Tibial nerve (tissue), 4 donors: Measurements from ENCODE around the gene GIGYF1.
"Not testable (repeated sequence)": the region's sequence is repeated elsewhere in the genome, so short reads cannot be mapped to it uniquely, and the experiment has no call there.

ENCODE experiments used
- EP300 ChIP-seq, 2 donors: sonication (generic); formaldehyde crosslinking; IDR thresholded peaks; one replicate each; pipeline ENCODE4 v1.6.1; 2017; ENCODE audit warnings: antibody characterized with exemption in 2 of 2, mild to moderate bottlenecking in 1 of 2
- POLR2A ChIP-seq, 2 donors: fragments of 450-650 bp; IDR thresholded peaks; one replicate each; pipeline ENCODE4 v1.6.1; 2017; ENCODE audit warnings: antibody characterized with exemption in 2 of 2, mild to moderate bottlenecking in 2 of 2, moderate library complexity in 2 of 2
- TF ChIP-seq, protein P1 (sequence below), 5 experiments: fragments of 200-600 bp in 3 of 5; fragments of 450-650 bp in 2 of 5; sonication (generic) in 3 of 5; IDR thresholded peaks; one replicate each; pipeline ENCODE4 v1.5.1; 2016 to 2019; ENCODE audit warnings: antibody characterized with exemption in 5 of 5, mild to moderate bottlenecking in 3 of 5, moderate library complexity in 2 of 5

DNA sequence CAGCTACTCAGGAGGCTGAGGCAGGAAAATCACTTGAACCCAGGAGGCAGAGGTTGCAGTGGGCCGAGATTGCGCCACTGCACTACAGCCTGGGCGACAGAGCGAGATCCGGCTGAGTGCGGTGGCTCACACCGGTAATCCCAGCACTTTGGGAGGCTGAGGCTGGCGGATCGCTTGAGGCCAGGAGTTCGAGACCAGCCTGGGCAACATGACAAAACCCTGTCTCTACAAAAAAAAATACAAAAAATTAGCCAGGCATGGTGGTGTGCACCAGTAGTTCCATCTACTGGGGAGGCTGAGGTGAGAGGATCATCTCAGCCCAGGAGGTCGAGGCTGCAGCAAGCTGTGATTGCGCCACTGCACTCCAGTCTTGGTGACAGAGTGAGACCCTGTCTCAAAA is 24.9 kb downstream of the GIGYF1 start:
- TF ChIP-seq, protein P1, sequence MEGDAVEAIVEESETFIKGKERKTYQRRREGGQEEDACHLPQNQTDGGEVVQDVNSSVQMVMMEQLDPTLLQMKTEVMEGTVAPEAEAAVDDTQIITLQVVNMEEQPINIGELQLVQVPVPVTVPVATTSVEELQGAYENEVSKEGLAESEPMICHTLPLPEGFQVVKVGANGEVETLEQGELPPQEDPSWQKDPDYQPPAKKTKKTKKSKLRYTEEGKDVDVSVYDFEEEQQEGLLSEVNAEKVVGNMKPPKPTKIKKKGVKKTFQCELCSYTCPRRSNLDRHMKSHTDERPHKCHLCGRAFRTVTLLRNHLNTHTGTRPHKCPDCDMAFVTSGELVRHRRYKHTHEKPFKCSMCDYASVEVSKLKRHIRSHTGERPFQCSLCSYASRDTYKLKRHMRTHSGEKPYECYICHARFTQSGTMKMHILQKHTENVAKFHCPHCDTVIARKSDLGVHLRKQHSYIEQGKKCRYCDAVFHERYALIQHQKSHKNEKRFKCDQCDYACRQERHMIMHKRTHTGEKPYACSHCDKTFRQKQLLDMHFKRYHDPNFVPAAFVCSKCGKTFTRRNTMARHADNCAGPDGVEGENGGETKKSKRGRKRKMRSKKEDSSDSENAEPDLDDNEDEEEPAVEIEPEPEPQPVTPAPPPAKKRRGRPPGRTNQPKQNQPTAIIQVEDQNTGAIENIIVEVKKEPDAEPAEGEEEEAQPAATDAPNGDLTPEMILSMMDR (IDR thresholded peaks at IDR 0.05), result not testable (repeated sequence)
- not testable (repeated sequence) for TF ChIP-seq POLR2A, EP300 (IDR thresholded peaks at IDR 0.05)
